NCI-H774 (cell line): Measurements from ENCODE around the gene FMNL2.
"Not testable (repeated sequence)": the region's sequence is repeated elsewhere in the genome, so short reads cannot be mapped to it uniquely, and the experiment has no call there.

Source experiments
- DNase-seq: peaks from one replicate; lab custom pipeline; 2025; lab: John Stamatoyannopoulos, UW

Gene FMNL2

GRCh38 chr2:152470861-152471854 is 136.2 kb downstream of the FMNL2 start:
- DNase-seq: no peak

DNA sequence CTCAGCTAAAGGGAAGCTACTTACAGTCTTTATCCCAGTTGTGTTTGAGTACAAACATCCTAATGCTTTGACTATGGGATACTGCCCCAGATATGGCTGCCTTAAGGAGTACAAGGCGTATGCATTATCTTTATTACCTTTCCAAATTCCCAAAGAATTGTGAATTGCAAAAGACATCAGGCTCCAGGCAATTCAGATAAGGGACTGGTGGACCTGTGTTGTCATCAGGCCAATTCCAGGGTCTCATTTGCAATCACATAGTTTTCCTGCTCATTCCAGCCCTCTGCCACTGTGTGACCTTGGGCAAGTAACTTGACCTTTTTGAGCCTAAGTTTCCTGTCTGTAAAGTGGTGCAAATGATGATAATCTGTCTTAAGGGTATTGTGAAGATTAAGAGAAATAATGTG is 137.5 kb downstream of the FMNL2 start:
- no peak for DNase-seq

DNA sequence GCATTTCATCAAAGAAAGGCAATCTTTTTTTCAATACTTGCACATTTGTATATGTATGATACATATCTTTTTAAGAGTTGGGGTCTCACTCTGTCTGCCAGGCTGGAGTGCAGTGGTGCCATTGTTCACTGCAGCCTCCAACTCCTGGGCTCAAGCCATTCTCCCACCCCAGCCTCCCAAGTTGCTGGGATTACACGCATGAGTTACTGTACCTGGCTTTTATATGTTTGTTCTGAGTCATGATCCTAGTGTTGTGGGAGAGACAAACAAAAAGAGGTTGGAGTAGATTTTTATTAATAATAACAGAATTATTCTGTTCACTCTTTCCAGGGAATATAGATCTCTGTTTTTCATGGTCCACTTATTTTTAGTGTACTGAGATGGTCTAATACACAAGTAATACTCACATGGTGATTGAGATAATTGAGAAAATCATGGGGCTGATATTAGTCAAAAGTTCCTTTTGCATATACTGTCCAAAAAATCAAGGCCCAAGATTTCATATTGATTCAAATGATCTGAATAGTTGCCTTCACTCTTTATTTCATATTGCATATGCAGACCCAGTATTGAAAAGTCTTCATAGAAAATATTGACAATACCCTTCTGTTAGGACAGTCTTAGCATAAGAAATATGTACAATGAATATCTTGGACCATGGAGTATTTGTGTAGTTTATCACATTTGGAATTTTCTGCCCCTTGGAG is 138.3 kb downstream of the FMNL2 start:
- no peak for DNase-seq

- DNase-seq: not testable (repeated sequence)
Observed at GRCh38 chr2:152474523-152474922, 139.5 kb downstream of the FMNL2 start.

GRCh38 chr2:152475982-152476381 is 141.0 kb downstream of the FMNL2 start:
- DNase-seq: no peak

- no peak for DNase-seq
Observed at GRCh38 chr2:152477347-152478092, 142.5 kb downstream of the FMNL2 start.

DNA sequence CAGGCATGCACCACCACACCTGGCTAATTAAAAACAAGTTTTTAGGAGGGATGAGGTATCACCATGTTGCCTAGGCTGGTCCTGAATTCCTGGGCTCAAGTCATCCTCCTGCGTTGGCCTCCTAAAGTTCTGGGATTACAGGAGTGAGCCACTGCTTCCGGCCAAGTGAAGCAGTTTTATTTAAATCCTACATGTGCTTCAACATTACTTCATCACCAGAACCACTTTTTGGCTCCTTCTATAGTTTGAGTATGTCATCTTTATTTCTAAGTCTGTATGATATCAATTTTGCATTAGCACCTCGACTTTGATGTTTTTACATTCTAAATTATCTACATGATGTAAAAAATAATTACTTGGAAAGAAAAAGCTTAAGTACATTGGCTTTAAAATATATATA is 144.3 kb downstream of the FMNL2 start:
- DNase-seq: no peak

GRCh38 chr2:152480821-152481399 is 145.9 kb downstream of the FMNL2 start:
- DNase-seq: no peak

DNA sequence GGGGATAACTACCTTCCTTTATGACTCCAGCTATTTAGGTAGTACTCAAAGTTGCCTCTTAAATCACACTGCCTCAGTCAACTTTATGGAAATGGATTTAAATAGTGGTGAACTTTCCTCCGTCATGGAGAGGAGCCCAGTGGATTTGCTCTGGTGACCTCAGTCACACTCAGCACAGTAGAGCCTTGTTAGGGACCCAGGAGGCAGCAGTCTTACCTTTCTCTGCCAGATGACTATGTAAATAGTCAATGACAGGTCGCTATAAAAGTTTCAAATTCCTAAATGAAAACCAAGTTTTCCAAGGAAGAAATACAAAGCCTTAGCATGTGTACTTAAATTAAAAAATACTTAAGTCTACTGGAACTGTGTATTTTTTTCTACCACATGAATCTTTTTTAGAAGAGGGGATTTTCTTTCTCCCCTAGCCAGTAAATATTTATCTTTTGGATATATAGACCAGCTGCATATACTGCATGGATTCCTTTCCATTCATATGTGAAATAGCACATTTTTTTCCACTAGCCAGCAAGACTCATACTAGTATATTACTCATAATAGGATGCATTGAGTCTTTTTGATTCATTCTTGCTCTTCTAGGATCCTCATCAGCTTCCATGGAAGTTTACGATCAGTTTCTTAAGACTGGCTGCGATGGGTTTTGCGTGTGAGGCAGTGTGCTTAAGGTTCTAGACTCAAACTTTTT is 147.1 kb downstream of the FMNL2 start:
- no peak for DNase-seq

DNA sequence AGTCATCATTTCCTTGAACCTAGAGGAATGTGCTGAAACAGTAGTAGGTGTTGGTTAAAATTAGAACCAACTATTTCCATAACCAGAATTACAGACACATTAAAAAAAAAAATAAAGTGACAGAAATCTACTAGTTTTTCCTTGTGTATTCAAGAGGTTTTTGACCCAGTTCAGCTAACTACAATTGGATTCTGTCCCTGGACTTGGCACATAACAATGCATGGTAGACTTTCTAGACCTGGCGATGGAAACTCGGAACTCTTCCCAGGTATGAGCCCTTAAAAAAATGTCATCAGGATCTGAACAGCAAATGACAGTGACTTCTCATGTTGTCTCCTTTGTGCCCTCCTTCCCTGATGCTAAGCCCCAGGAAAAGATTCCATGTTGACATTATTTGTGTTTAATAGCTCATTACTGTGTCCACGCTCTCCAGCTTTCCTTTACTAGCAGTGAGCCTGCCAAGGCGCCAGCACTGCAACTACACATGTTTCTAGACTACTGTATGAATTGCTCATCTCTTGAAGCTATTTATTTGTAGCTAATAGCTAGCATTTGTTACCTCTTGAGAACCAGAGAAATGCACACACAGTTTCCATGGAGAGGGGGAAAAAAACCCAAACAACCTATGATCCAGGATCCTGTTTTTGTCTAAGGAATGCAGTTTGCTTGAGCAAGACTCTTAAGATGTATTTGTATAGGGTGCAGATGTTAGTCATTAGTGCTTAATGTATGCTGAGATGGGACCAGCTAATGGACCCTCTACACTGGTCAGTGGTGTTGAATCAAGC is 148.5 kb downstream of the FMNL2 start:
- no peak for DNase-seq

- no peak for DNase-seq
Observed at GRCh38 chr2:152485954-152486736, 151.2 kb downstream of the FMNL2 start.

GRCh38 chr2:152486737-152487400 is 151.9 kb downstream of the FMNL2 start:
- no peak for DNase-seq

- DNase-seq: no peak
Observed at GRCh38 chr2:152488075-152488474, 153.1 kb downstream of the FMNL2 start.

- DNase-seq: no peak
Observed at GRCh38 chr2:152489364-152489763, 154.4 kb downstream of the FMNL2 start.

DNA sequence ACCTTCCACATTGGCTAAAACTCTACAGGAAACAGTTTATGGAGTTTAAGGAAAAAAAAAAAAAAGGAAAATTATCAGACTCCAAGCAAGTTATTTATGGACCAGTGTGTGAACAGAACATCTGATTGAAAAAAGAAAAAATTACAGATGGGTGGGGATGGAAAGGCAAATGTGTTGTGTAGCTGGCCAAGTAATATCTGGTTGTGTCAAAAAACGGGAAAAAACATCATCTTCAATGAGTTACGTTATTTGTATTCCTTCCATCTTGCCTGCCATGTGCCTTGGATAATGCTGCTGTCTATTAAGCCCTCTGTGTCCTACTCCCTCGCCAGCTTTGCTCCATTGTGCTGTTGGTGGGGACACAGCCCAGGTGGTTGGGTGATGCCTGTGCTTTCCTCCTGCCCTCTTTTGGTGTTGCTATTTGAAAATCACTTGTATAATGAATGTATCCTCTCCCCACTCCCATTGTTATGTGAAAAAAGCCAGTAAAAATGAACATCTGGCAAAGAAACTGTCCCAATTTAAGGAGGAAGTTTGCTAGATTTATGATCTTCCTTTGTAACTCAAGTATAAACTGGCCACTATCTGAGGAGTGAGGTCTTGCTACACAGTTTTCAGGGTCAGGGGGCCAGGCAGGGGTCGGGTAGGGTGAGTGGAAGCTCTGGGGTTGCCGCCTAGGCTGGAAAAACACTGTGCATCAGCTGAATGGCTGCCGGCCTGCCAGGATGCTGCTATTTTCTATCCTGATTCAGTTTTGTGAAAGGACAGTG is 155.9 kb downstream of the FMNL2 start:
- no peak for DNase-seq

GRCh38 chr2:152492131-152492530 is 157.2 kb downstream of the FMNL2 start:
- no peak for DNase-seq

GRCh38 chr2:152492911-152493310 is 157.9 kb downstream of the FMNL2 start:
- DNase-seq: no peak

DNA sequence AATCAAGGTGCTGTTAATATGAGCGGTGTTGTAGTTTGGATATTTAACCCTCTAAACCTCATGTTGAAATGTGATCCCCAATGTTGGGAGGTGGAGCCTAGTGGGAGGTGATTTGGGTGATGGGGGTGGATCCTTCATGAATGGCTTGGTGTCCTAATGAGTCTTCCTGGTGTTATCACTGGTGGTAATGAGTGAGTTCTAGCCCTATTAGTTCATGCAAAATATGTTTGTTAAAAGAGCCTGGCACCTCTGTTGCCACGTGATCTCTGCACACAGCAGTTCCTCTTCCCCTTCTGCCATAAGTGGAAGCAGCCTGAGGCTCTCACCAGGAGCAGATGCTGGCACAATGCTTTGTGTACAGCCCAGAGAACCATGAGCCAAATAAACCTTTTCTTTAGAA is 158.4 kb downstream of the FMNL2 start:
- DNase-seq: no peak
